DOHH2 (cell line): ENCODE data around the gene CKB.
A peak's percentile ranks its signal among the peaks of the same experiment; 100 is the strongest.

ENCODE experiments used
- EZH2phosphoT487 ChIP-seq: fragments of 200-600 bp; sonication (generic); IDR thresholded peaks from 2 replicates; pipeline ENCODE4 v1.6.1; 2017; ENCODE audit warnings: borderline replicate concordance, mild to moderate bottlenecking, antibody characterized with exemption, low read length, moderate library complexity, mixed read lengths
- TF ChIP-seq, protein P1 (sequence below): fragments of 200-600 bp; sonication (generic); IDR thresholded peaks from one replicate; pipeline ENCODE4 v1.5.1; 2014; ENCODE audit warnings: antibody characterized with exemption, mild to moderate bottlenecking, low read depth, low read length; ENCODE audit not compliant: poor library complexity, severe bottlenecking

GRCh38 chr14:103546652-103547454 is 24.2 kb upstream of the CKB start:
- TF ChIP-seq, protein P1, sequence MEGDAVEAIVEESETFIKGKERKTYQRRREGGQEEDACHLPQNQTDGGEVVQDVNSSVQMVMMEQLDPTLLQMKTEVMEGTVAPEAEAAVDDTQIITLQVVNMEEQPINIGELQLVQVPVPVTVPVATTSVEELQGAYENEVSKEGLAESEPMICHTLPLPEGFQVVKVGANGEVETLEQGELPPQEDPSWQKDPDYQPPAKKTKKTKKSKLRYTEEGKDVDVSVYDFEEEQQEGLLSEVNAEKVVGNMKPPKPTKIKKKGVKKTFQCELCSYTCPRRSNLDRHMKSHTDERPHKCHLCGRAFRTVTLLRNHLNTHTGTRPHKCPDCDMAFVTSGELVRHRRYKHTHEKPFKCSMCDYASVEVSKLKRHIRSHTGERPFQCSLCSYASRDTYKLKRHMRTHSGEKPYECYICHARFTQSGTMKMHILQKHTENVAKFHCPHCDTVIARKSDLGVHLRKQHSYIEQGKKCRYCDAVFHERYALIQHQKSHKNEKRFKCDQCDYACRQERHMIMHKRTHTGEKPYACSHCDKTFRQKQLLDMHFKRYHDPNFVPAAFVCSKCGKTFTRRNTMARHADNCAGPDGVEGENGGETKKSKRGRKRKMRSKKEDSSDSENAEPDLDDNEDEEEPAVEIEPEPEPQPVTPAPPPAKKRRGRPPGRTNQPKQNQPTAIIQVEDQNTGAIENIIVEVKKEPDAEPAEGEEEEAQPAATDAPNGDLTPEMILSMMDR = peak; percentile 99
- no peak for TF ChIP-seq EZH2phosphoT487
